Smooth muscle cell (in vitro differentiated cells): ENCODE results near the gene RPTOR. TPM values are rescaled to one million over a fixed set of nuclear protein-coding genes. Genes with fewer than 3 reads are reported as not detected.

Source experiments
- DNase-seq: peaks from one replicate; lab custom pipeline; 2025; ENCODE audit not compliant: unreplicated experiment; lab: John Stamatoyannopoulos, UW
- H2AFZ ChIP-seq: fragments of 200-600 bp; sonication (generic); 2 replicates; pipeline ENCODE4 v1.6.0; 2016; ENCODE audit warnings: antibody characterized with exemption, low read depth, mild to moderate bottlenecking
- H3F3A ChIP-seq: fragments of 200-600 bp; sonication (generic); 2 replicates; pipeline ENCODE4 v1.6.0; 2017; ENCODE audit warnings: antibody characterized with exemption, low read depth
- H3K27ac ChIP-seq: fragments of 200-600 bp; sonication (generic); 2 replicates; pipeline ENCODE4 v1.5.1; 2016; ENCODE audit warnings: low read depth, mild to moderate bottlenecking
- H3K27me3 ChIP-seq: fragments of 200-600 bp; sonication (generic); 2 replicates; pipeline ENCODE4 v1.6.1; 2016; ENCODE audit warnings: low read depth, mild to moderate bottlenecking
- H3K36me3 ChIP-seq: fragments of 200-600 bp; sonication (generic); 2 replicates; pipeline ENCODE4 v1.5.1; 2016; ENCODE audit warnings: low read depth
- H3K4me1 ChIP-seq: fragments of 200-600 bp; sonication (generic); 2 replicates; pipeline ENCODE4 v1.5.1; 2016; ENCODE audit warnings: low read depth
- H3K4me2 ChIP-seq: fragments of 200-600 bp; sonication (generic); 2 replicates; pipeline ENCODE4 v1.6.0; 2016; ENCODE audit warnings: mild to moderate bottlenecking
- H3K4me3 ChIP-seq: fragments of 200-600 bp; sonication (generic); 2 replicates; pipeline ENCODE4 v1.5.1; 2016; ENCODE audit warnings: mild to moderate bottlenecking
- H3K79me2 ChIP-seq: fragments of 200-600 bp; sonication (generic); 2 replicates; pipeline ENCODE4 v1.6.0; 2016; ENCODE audit warnings: low read depth, mild to moderate bottlenecking
- H3K9ac ChIP-seq: fragments of 200-600 bp; sonication (generic); 2 replicates; pipeline ENCODE4 v1.6.0; 2016; ENCODE audit warnings: low read depth
- H3K9me3 ChIP-seq: fragments of 200-600 bp; sonication (generic); replicated peaks from 2 replicates; pipeline ENCODE4 v1.5.1; 2016; ENCODE audit warnings: low read depth
- H4K20me1 ChIP-seq: fragments of 200-600 bp; sonication (generic); 2 replicates; pipeline ENCODE4 v1.6.0; 2016; ENCODE audit warnings: low read depth
- WGBS: methylation state at CpG from one replicate; pipeline ENCODE4 v1.1.7; 2016; ENCODE audit warnings: low lambda C conversion rate; 5-methylcytosine and 5-hydroxymethylcytosine counted together
- polyA plus RNA-seq: library from polyadenylated mRNA; unstranded; fragments of >200 nt; fragmentation: Nextera tagmentation; extraction: Ambion mirVana; gene quantifications from 2 replicates; pipeline ENCODE4 v1.2.1, GENCODE V29; 2016
- total RNA-seq: library from RNA; depleted of rRNA; stranded (reverse); fragments of >200 nt; gene quantifications from 2 replicates; pipeline ENCODE4 v1.2.3, GENCODE V29; 2014
- TF ChIP-seq, protein P1 (sequence below): fragments of 200-600 bp; sonication (generic); IDR thresholded peaks from 2 replicates; pipeline ENCODE4 v1.5.1; 2017; ENCODE audit warnings: borderline replicate concordance, mild to moderate bottlenecking, antibody characterized with exemption; ENCODE audit not compliant: insufficient read depth, poor library complexity, severe bottlenecking

The RPTOR gene
- total and polyA plus RNA-seq, 2 experiments from 2014 or later: 10.6 to 12.2 TPM

DNA sequence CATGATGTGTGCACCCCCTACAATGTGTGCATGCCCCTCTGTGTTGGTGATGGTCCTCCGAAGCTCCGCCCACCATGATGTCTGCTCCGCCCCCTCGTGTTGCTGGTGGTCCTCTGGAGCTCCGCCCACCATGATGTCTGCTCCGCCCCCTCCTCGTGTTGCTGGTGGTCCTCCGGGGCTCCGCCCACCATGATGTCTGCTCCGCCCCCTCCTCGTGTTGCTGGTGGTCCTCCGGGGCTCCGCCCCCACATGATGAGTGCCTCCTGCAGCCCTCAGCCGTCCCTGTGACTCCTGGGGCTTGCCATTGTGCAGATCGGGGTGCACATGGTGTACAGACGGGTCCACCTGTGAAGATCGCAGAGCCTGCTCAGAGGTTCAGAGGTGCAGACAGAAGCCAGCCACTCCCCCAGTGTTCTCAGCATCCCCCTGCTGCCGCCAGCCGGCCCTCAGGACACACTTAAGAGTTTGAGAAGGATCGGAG, 317.9 kb downstream of the RPTOR start:
- DNase-seq: no peak
- H3K79me2 ChIP-seq: no peaks in the 10 kb centered on the region
- H3K27ac ChIP-seq: no peak overlapping the region
- no peak overlapping the region for H3K4me3 ChIP-seq
- H3K36me3 ChIP-seq: no peaks in the 10 kb centered on the region
- no peaks in the 10 kb centered on the region for H3K27me3 ChIP-seq
- H3F3A ChIP-seq: no peaks in the 10 kb centered on the region
- no peak overlapping the region for H3K4me2 ChIP-seq
- H3K9ac ChIP-seq: no peak overlapping the region
- TF ChIP-seq, protein P1, sequence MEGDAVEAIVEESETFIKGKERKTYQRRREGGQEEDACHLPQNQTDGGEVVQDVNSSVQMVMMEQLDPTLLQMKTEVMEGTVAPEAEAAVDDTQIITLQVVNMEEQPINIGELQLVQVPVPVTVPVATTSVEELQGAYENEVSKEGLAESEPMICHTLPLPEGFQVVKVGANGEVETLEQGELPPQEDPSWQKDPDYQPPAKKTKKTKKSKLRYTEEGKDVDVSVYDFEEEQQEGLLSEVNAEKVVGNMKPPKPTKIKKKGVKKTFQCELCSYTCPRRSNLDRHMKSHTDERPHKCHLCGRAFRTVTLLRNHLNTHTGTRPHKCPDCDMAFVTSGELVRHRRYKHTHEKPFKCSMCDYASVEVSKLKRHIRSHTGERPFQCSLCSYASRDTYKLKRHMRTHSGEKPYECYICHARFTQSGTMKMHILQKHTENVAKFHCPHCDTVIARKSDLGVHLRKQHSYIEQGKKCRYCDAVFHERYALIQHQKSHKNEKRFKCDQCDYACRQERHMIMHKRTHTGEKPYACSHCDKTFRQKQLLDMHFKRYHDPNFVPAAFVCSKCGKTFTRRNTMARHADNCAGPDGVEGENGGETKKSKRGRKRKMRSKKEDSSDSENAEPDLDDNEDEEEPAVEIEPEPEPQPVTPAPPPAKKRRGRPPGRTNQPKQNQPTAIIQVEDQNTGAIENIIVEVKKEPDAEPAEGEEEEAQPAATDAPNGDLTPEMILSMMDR: no peak
- no peaks in the 10 kb centered on the region for H4K20me1 ChIP-seq
- H2AFZ ChIP-seq: no peak overlapping the region
- H3K9me3 ChIP-seq: no peaks in the 10 kb centered on the region
- no peaks in the 10 kb centered on the region for H3K4me1 ChIP-seq
- 93% methylated on average over 20 of the region's 20 CpGs for WGBS

DNA sequence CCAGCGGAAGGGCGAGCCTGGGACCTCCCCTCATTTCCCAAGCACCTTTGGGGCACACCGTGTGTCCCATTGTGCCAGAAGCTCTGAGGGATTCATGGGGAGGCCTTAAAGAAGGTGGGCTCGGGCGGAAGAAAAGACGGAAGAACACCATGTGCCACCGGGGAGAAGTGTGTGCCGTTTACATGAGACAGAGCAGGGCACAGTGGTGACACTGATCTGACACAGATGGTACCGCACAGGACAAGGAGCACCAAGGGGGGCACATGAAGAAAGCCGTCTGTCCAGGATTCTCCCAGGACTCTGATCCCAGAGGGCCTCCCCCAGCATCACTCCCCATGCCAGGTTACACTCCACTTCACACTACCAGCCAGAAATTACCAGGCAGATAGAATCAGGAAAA, 318.3 kb downstream of the RPTOR start:
- H3K27ac ChIP-seq: no peak overlapping the region
- 96% methylated on average over 10 of the region's 10 CpGs for WGBS
- H3K4me2 ChIP-seq: no peak overlapping the region
- TF ChIP-seq, protein P1: no peak
- no peaks in the 10 kb centered on the region for H3F3A ChIP-seq
- H4K20me1 ChIP-seq: no peaks in the 10 kb centered on the region
- H3K27me3 ChIP-seq: no peaks in the 10 kb centered on the region
- H3K4me3 ChIP-seq: no peak overlapping the region
- no peak overlapping the region for H3K9ac ChIP-seq
- no peaks in the 10 kb centered on the region for H3K4me1 ChIP-seq
- DNase-seq: no peak
- H3K79me2 ChIP-seq: no peaks in the 10 kb centered on the region
- H2AFZ ChIP-seq: no peak overlapping the region
- H3K36me3 ChIP-seq: no peaks in the 10 kb centered on the region
- H3K9me3 ChIP-seq: no peaks in the 10 kb centered on the region

DNA sequence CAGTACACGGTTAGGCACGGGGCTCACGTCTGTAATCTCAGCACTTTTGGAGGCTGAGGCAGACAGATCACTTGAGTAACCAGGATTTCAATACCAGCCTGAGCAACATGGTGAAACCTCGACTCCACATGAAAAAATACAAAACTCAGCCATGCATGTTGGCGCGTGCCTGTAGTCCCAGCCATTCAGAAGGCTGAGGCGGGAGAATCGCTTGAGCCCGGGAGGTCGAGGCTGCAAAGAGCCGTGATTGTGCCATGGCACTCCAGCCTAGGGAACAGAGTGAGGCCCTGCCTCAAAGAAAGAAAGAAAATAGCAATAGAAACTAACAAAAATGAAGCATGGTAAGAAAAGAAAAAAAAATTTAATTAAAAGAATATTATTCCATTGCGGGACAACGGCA, 319.0 kb downstream of the RPTOR start:
- H3K4me2 ChIP-seq: no peak overlapping the region
- H3K27ac ChIP-seq: no peak overlapping the region
- no peaks in the 10 kb centered on the region for H3K27me3 ChIP-seq
- no peak for DNase-seq
- no peak overlapping the region for H2AFZ ChIP-seq
- H3K9me3 ChIP-seq: no peaks in the 10 kb centered on the region
- H3F3A ChIP-seq: no peaks in the 10 kb centered on the region
- H3K9ac ChIP-seq: no peak overlapping the region
- no peaks in the 10 kb centered on the region for H3K36me3 ChIP-seq
- 98% methylated on average over 13 of the region's 13 CpGs for WGBS
- no peaks in the 10 kb centered on the region for H4K20me1 ChIP-seq
- TF ChIP-seq, protein P1: no peak
- no peaks in the 10 kb centered on the region for H3K4me1 ChIP-seq
- H3K79me2 ChIP-seq: no peaks in the 10 kb centered on the region
- H3K4me3 ChIP-seq: no peak overlapping the region

DNA sequence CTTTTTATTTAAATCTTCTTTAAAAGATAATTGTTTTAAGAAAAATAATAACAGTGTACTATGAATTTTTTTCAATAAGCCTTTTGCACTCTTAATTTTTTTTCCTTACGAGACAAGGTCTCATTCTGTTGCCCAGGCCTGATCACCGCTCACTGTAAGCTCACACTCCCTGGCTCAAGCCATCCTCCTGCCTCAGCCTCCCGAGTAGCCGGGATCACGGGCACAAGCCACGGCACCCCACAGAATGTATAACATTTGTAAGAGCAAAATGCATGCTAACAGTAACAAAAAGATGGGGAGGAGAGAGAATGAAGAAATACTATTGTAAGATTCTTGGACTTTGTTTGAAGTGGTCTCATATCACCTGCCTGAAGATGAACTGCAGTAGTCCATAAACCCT, 320.1 kb downstream of the RPTOR start:
- DNase-seq: no peak
- H3K4me1 ChIP-seq: no peaks in the 10 kb centered on the region
- TF ChIP-seq, protein P1: no peak

More for the DNA sequence above, 320.1 kb downstream of the RPTOR start:
- Histone ChIP-seq H3K27ac (no peak overlapping the region), H3F3A (no peaks in the 10 kb centered on the region), H3K36me3 (no peaks in the 10 kb centered on the region), H3K9ac (no peak overlapping the region), H3K27me3 (no peaks in the 10 kb centered on the region), H3K4me2 (no peak overlapping the region), H3K9me3 (no peaks in the 10 kb centered on the region), H4K20me1 (no peaks in the 10 kb centered on the region), H3K4me3 (no peak overlapping the region), H3K79me2 (no peaks in the 10 kb centered on the region), H2AFZ (no peak overlapping the region)
- WGBS: over 99% methylated on average over 6 of the region's 6 CpGs
